Measurements from ENCODE around the gene DIS3L2. TPM values are rescaled to one million over a fixed set of nuclear protein-coding genes. Genes with fewer than 3 reads are reported as not detected.

Gene DIS3L2
- total and polyA plus RNA-seq, 8 donors: 25.2 to 43.4 (median 36.3) TPM

DNA sequence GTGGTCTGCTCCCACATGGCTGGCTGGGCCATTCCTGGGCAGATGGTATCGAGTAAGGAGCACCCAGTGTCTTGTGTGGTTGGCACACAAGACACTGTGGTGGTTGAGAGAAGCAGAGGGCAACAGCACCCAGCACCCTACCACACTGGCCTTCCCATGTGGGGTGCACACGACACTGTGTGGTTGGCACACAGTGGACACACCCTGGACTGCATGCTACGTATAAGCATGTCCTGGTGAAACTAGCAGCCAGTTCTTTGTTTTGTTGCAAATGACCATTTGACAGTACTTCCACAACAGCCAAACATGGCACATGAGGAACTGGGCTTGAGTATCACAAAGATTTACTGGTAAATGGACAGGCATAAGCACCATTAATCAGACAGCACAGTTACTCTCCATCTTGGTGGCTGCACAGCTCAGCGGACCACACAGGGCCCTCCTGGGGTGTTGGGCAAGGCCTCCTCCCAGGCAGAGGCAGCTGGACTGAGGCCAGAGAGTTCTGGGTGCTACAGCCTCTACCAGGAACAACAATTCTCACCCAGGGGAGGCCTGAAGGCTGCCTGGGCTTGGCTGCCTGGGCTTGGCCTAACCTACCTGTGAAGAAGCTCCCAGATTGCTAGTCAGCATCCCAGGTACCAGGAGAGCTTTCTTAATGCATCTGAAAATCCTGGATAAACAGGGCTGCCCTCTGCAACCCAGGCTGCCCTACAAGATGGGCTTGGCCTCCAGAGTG is 357.7 kb downstream of the DIS3L2 start:
- ATAC-seq: peak; percentile 25
- DNase-seq: no peak
- TF ChIP-seq, protein P1, sequence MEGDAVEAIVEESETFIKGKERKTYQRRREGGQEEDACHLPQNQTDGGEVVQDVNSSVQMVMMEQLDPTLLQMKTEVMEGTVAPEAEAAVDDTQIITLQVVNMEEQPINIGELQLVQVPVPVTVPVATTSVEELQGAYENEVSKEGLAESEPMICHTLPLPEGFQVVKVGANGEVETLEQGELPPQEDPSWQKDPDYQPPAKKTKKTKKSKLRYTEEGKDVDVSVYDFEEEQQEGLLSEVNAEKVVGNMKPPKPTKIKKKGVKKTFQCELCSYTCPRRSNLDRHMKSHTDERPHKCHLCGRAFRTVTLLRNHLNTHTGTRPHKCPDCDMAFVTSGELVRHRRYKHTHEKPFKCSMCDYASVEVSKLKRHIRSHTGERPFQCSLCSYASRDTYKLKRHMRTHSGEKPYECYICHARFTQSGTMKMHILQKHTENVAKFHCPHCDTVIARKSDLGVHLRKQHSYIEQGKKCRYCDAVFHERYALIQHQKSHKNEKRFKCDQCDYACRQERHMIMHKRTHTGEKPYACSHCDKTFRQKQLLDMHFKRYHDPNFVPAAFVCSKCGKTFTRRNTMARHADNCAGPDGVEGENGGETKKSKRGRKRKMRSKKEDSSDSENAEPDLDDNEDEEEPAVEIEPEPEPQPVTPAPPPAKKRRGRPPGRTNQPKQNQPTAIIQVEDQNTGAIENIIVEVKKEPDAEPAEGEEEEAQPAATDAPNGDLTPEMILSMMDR (IDR thresholded peaks at IDR 0.05): no peak
- H3K4me3 ChIP-seq: no peak overlapping the region
- H3K27me3 ChIP-seq: no peaks in the 10 kb centered on the region
- H3K4me1 ChIP-seq: peaks cover 8 to 41% of the 10 kb centered on the region in 2 donors
- H3K27ac ChIP-seq: peak overlapping the region in 1 of 2 donors; percentile 30
- intact Hi-C loops (cut with DNase I): no loop called here
- H3K9me3 ChIP-seq: no peaks in the 10 kb centered on the region
- no peaks in the 10 kb centered on the region for H3K36me3 ChIP-seq

DNA sequence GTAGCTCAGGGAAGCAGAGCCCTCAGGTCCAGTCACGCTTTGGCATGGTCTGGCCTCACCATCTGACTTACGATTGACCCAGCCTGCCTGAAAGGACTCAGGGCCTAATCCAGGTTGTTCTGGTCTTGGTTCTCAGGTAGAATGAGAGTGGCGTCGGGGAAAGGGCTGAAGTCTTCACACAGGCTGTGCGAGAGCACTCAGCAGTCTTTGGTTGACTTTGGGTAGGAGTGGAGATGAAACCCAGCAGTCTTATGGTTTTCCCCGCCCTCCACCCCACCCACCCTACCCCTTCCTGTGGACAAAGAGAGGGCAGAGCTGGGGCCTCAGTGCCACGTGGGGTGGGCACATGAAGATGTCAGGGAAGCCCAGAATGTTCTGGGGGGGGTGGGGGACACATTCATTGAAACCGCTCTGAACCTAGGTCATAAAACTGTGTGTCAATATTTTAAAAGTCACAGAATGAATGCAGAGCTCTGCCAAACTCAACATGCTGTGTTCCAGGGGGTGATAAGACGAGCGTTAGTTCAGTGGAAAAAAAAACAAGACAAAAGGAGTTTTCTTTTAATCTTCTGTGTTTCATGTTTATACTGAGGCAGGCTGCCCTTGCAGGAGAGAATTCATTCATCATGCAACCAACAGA is 358.4 kb downstream of the DIS3L2 start:
- no peaks in the 10 kb centered on the region for H3K9me3 ChIP-seq
- no peak overlapping the region for H3K4me3 ChIP-seq
- intact Hi-C loops (cut with DNase I): loop anchor here in 1 of 2 donors (10.0 kb wide), 1 partner anchor 395 kb away; the partner anchor contains the start of gene NPPC
- TF ChIP-seq, protein P1 (IDR thresholded peaks at IDR 0.05): no peak
- H3K27me3 ChIP-seq: no peaks in the 10 kb centered on the region
- no peak for DNase-seq
- ATAC-seq: no peak
- H3K27ac ChIP-seq: peak overlapping the region in 1 of 2 donors; percentile 30
- no peaks in the 10 kb centered on the region for H3K36me3 ChIP-seq
- peaks cover 8 to 34% of the 10 kb centered on the region in 2 donors for H3K4me1 ChIP-seq

DNA sequence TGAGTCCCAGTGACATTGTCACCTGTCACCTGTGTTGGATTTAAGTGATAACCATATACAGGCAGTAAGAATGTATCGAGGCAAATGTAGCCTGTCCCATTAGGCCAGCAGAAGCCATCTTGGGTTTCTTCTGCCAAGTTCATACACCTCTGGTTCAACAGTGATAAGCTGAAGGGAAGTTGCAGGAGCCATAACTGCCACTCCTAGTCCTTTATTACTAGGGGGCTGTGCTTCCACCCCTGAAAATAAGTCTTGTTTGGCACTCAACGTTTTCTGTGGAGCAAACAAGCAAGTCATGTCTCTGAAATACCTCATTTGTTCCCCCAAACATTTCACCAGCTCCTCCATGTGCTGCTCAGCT is 358.9 kb downstream of the DIS3L2 start:
- peaks cover 8 to 29% of the 10 kb centered on the region in 2 donors for H3K4me1 ChIP-seq
- DNase-seq: no peak
- no peaks in the 10 kb centered on the region for H3K9me3 ChIP-seq
- no peak for ATAC-seq
- no peak overlapping the region for H3K4me3 ChIP-seq
- H3K27me3 ChIP-seq: no peaks in the 10 kb centered on the region
- H3K36me3 ChIP-seq: no peaks in the 10 kb centered on the region
- intact Hi-C loops (cut with DNase I): loop anchor here in 1 of 2 donors (10.0 kb wide), 1 partner anchor 396 kb away; the partner anchor contains the start of gene NPPC
- H3K27ac ChIP-seq: no peak overlapping the region
- TF ChIP-seq, protein P1 (IDR thresholded peaks at IDR 0.05): no peak

DNA sequence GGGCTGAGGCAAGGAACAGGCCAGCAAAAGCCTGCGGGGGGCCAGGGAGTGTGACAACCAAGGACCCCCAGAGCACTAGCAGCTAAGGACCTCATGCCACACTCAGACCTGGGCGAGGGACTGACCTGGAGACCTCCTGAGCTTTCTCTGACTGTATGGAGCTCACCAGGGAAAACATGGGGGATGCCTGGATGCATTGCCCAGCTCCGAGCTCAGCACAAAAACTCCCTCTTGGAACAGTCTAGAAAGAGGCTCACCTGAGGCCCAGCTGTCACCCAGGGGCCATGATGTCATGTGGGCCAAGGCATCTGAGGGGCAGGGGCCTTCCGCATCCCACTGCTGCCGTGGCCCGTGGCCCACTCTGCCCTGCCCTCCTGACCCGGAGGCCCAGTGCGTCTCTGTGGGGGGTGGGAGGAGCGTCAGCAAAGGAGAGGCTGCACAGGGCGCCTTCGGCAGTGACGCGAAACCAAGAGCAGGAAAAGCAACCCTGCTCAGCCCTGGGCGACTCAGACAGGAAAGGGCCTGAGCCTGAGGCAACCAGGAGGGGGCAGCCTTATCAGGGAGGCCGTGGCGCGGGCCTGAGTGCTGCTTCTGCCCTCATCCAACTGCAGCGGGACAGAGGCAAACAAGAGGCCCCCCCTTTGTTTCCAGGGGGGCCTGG is 359.8 kb downstream of the DIS3L2 start:
- intact Hi-C loops (cut with DNase I): loop anchor here in 1 of 2 donors (10.0 kb wide), 1 partner anchor 396 kb away; the partner anchor contains the start of gene NPPC
- ATAC-seq (no peak), DNase-seq (no peak)
- no peaks in the 10 kb centered on the region for H3K36me3 ChIP-seq
- TF ChIP-seq, protein P1 (IDR thresholded peaks at IDR 0.05): no peak
- H3K4me1 ChIP-seq: peaks cover 2 to 25% of the 10 kb centered on the region in 2 donors
- no peak overlapping the region for H3K4me3 ChIP-seq
- no peak overlapping the region for H3K27ac ChIP-seq
- H3K9me3 ChIP-seq: no peaks in the 10 kb centered on the region
- no peaks in the 10 kb centered on the region for H3K27me3 ChIP-seq
